ENCODE results near the gene IFNGR2.
"Not testable (repeated sequence)": the region's sequence is repeated elsewhere in the genome, so short reads cannot be mapped to it uniquely, and the experiment has no call there.

IFNGR2 gene

DNA sequence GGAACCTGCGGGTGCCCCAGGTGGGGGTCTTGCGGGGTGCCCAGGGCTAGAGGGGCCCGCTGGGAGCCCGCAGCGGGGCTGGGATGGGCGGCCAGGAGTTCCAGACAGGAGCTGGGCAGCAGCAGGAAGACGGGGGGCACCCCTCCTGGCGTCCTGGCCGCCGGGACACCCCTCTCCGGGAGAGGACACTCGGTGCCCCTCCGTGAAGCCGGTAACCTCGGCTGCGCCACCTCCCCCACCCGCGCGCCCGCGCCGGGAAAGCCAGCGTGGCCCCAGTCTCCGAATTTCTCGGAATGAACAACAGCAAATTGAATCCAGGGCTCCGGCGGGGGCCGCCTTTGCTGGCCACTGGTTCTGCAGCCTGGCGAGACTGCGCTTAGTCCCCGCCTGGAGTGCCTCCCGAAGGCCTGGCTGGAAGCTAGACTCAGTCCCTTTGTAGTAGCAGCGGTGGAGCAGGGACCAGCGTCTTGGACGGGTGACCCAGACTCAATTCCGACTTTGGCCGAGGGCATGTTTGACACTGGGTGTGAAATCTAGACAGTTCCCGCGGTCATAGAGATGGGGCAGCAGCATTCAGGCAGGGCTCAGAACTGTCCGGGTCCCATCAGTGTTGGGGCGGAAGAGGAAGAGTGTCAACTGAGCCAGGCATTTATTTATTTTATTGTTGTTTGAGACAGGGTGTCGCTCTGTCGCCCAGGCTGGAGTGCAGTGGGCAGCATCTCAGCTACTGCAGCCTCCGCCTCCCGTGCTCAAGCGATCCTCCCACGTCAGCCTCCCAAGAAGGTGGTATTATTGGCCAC, 773 bp downstream of the IFNGR2 start:
- peak; percentile 26 for DNase-seq

DNA sequence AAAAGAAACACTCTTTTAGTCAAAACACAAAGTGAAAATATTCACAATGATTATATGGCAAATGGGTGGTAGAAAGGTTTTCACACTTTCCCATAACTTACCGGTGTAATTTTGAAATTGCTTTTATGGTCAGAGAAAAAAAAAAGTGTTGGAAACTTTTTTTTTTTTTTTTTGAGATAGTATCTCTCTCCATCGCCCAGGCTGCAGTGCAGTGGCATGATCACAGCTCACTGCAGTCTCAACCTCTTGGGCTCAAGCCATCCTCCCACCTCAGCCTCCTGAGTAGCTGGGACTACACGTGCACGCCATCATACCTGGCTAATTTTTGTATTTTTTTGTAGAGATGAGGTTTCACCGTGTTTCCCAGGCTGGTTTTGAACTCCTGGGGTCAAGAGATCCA, 3.3 kb downstream of the IFNGR2 start:
- no peak for DNase-seq

GRCh38 chr21:33411949-33412430, 8.8 kb downstream of the IFNGR2 start:
- no peak for DNase-seq

GRCh38 chr21:33412439-33412831, 9.2 kb downstream of the IFNGR2 start:
- not testable (repeated sequence) for DNase-seq

GRCh38 chr21:33412832-33413519, 9.8 kb downstream of the IFNGR2 start:
- no peak for DNase-seq

GRCh38 chr21:33414068-33414467, 10.9 kb downstream of the IFNGR2 start:
- no peak for DNase-seq

- DNase-seq: no peak
Measured at GRCh38 chr21:33414926-33415325, 11.7 kb downstream of the IFNGR2 start.

GRCh38 chr21:33418691-33419090, 15.5 kb downstream of the IFNGR2 start:
- no peak for DNase-seq

- DNase-seq: no peak
Measured at GRCh38 chr21:33419538-33420123, 16.4 kb downstream of the IFNGR2 start.

- DNase-seq: no peak
Measured at GRCh38 chr21:33421713-33422393, 18.6 kb downstream of the IFNGR2 start.

GRCh38 chr21:33424214-33424613, 21.0 kb downstream of the IFNGR2 start:
- no peak for DNase-seq

DNA sequence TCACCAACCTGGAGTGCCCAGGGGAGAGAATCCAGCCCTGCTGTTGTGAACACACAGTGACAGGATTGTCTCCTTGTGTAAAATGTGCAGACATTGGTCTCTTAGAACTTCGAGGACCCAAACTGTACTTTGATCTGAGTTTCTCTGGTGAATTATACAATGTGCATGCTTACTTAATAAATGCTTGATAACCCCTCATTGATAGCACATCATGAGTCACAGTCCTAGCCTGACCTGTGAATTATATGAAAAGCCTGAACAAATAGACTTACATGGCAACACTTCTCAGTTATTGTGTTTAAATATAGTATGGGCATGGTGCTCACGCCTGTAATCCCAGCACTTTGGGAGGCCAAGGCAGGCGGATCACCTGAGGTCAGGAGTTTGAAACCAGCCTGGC, 22.6 kb downstream of the IFNGR2 start:
- DNase-seq: no peak

DNA sequence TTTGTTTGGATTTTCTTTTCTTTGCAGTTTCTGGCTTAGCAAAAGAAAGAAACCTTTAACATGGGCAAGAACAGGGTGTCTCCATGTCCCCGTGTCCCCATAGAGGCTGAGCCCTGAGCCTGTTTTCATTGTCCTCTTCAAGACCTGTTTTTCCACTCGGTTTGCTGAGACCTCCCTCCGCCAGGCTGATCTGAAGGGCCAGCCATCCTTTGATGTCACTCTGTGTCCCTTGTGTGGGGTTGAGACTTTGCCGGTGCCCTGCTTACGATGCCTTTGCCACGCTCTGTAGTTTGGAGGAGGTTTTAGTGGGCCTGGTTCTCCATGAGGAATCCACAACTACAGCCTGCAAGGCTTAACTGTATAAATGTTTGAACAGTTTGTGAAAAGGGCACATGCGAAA, 23.8 kb downstream of the IFNGR2 start:
- DNase-seq: no peak

GRCh38 chr21:33428669-33429068, 25.5 kb downstream of the IFNGR2 start:
- DNase-seq: no peak

DNA sequence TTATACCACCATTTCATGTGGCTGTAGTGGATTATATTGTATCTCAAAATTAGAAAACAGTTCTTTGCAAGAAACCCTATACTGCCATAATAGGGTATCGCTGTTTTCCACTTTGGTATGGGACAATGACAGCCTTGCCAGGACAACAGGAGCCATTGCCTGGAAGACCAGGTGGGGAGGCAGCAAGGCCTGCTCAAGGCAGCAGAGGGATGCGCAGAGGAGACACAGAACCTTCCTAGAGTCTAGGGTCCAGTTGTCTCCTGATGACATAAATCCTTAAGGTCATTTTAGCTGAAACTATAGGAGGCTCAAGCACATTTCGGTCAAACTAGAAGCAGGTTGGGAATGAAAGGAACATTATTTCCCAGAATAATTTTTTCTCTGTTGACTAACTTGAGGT, 27.6 kb downstream of the IFNGR2 start:
- DNase-seq: no peak

GRCh38 chr21:33432496-33432895, 29.3 kb downstream of the IFNGR2 start:
- DNase-seq: no peak

GRCh38 chr21:33433001-33433400, 29.8 kb downstream of the IFNGR2 start:
- no peak for DNase-seq

- DNase-seq: no peak
Measured at GRCh38 chr21:33433425-33434114, 30.4 kb downstream of the IFNGR2 start.

GRCh38 chr21:33434770-33435360, 31.7 kb downstream of the IFNGR2 start:
- DNase-seq: no peak

- DNase-seq: no peak
Measured at GRCh38 chr21:33437140-33437539, 33.9 kb downstream of the IFNGR2 start.

DNA sequence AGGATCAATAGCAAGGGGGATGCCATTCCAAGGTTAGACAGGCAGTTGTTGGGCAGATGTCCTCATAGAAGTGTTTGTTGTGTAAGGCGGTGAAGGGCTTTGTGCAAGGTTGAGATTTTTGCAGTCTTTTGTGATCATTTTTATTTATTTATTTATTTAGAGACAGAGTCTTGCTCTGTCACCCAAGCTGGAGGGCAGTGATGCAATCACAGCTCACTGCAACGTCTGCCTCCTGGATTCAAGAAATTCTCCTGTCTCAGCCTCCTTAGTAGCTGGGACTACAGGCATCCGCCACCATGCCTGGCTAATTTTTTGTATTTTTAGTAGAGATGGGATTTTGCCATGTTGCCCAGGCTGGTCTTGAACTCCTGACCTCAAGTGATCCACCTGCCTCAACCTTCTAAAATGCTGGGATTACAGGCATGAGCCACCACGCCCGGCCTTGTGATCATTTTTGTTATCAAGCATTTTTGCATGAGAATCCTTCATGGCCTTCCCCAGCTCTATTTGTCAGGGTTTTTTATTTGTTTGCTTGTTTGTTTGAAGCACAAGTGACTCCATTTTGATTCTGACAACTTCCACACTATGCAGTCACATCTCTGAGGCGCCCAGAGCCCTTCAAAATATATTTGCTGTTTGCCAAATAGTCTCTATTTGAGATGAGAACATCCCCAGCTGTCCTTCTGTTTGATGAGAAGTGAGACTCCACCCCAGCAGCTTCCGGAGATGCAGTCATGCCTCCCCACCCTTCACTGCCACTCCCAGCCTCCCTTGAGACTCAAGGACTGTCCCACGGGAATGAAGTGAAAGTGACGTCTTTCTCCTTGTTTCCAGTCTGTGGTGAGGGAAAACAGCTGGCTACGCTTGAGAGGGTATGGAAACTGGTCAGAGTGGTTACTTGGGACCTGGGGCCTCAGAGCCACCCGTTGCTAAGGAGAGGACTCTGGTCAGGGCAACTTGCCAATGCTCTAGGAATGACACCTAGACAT, 38.6 kb downstream of the IFNGR2 start:
- no peak for DNase-seq

Measured in activated gamma-delta T cell treated with Interleukin-2 at 50 U/mL for 16 hours (primary cell).